MV-4-11 (cell line): ENCODE data around the gene PLCD3.

Experiments
- DNase-seq: peaks from one replicate; lab custom pipeline; 2025; lab: John Stamatoyannopoulos, UW

Gene PLCD3

GRCh38 chr17:45073414-45074070 lies 58.8 kb downstream of the PLCD3 start:
- DNase-seq: peak; percentile 68

- DNase-seq: no peak
Observed at GRCh38 chr17:45070809-45071208, 61.5 kb downstream of the PLCD3 start.

- DNase-seq: no peak
Observed at GRCh38 chr17:45070001-45070400, 62.3 kb downstream of the PLCD3 start.

- DNase-seq: no peak
Observed at GRCh38 chr17:45067637-45068036, 64.7 kb downstream of the PLCD3 start.

GRCh38 chr17:45063198-45063597 lies 69.1 kb downstream of the PLCD3 start:
- peak; percentile 88 for DNase-seq

- no peak for DNase-seq
Observed at GRCh38 chr17:45061606-45062205, 70.6 kb downstream of the PLCD3 start.

- peak; percentile 100 for DNase-seq
Observed at GRCh38 chr17:45060797-45061605, 71.3 kb downstream of the PLCD3 start, which contains the start of gene NMT1. TSS of gene NMT1 (plus strand) at chr17:45061317. CDS start at chr17:45061330, 13 bp downstream.

GRCh38 chr17:45060382-45060796 lies 71.9 kb downstream of the PLCD3 start:
- no peak for DNase-seq
